HepG2 (cell line): ENCODE results near the gene ATG4B. TPM values are rescaled to one million over a fixed set of nuclear protein-coding genes. Genes with fewer than 3 reads are reported as not detected.

Experiments used
- FLYWCH1 ChIP-seq: sonication (generic); formaldehyde crosslinking; IDR thresholded peaks from 2 replicates; pipeline ENCODE4 v1.8.1; 2023; ENCODE audit warnings: mild to moderate bottlenecking, missing genetic modification reagents
- JUN ChIP-seq: sonication (generic); formaldehyde crosslinking; IDR thresholded peaks from 2 replicates; pipeline ENCODE4 v1.4.0; 2020; ENCODE audit warnings: mild to moderate bottlenecking, missing genetic modification reagents
- NCOA1 ChIP-seq: sonication (generic); formaldehyde crosslinking; IDR thresholded peaks from 2 replicates; pipeline ENCODE4 v1.9.0; 2021; ENCODE audit warnings: missing genetic modification reagents
- SP2 ChIP-seq: sonication (generic); formaldehyde crosslinking; IDR thresholded peaks from 2 replicates; pipeline ENCODE4 v1.5.1; 2020; ENCODE audit warnings: mild to moderate bottlenecking, missing genetic modification reagents
- SPEN ChIP-seq: sonication (generic); formaldehyde crosslinking; IDR thresholded peaks from 2 replicates; pipeline ENCODE4 v1.5.1; 2020; ENCODE audit warnings: low read depth, mild to moderate bottlenecking, missing genetic modification reagents
- SRSF9 ChIP-seq: fragments of 200-400 bp; formaldehyde crosslinking; IDR thresholded peaks from 2 replicates; pipeline ENCODE4 v1.6.1; 2018; ENCODE audit warnings: borderline replicate concordance, mild to moderate bottlenecking, low read depth, low read length; ENCODE audit not compliant: insufficient read depth, poor library complexity, severe bottlenecking
- ZNF121 ChIP-seq: sonication (generic); formaldehyde crosslinking; IDR thresholded peaks from 2 replicates; pipeline ENCODE4 v1.5.0; 2020; ENCODE audit warnings: mild to moderate bottlenecking, missing genetic modification reagents
- ZNF263 ChIP-seq: sonication (generic); formaldehyde crosslinking; IDR thresholded peaks from 2 replicates; pipeline ENCODE4 v1.4.0; 2020; ENCODE audit warnings: missing genetic modification reagents
- ZNF761 ChIP-seq: sonication (generic); formaldehyde crosslinking; conservative IDR thresholded peaks from 2 replicates; pipeline ENCODE4 v1.4.0; 2020; ENCODE audit warnings: mild to moderate bottlenecking, missing genetic modification reagents
- ZNF816 ChIP-seq: sonication (generic); formaldehyde crosslinking; IDR thresholded peaks from 2 replicates; pipeline ENCODE4 v1.8.0; 2022; ENCODE audit warnings: missing genetic modification reagents, mild to moderate bottlenecking, borderline replicate concordance
- ZZZ3 ChIP-seq: sonication (generic); formaldehyde crosslinking; IDR thresholded peaks from 2 replicates; pipeline ENCODE4 v1.4.0; 2020; ENCODE audit warnings: missing genetic modification reagents, mild to moderate bottlenecking, borderline replicate concordance
- polyA plus RNA-seq, 8 experiments: library from polyadenylated mRNA; depleted of rRNA in 3 of 8; stranded (reverse) in 7 of 8; unstranded in 1 of 8; fragments of >200 nt; fragmentation: Illumina TruSeq in 4 of 8; extraction: Trizol in 4 of 8; gene quantifications; 2 replicates each; pipeline versions ENCODE4 v1.2.1 to v1.2.3, GENCODE V29; 2011 to 2016; ENCODE audit warnings: low read depth in 4 of 8, missing spikeins in 1 of 8, mixed read lengths in 1 of 8; ENCODE audit not compliant: insufficient read depth in 1 of 8
- total RNA-seq, 5 experiments: library from RNA; depleted of rRNA; stranded (reverse); fragments of >200 nt; fragmentation: Illumina TruSeq; extraction: Trizol; gene quantifications; 2 replicates each; pipeline ENCODE4 v1.2.3, GENCODE V29; 2016; ENCODE audit warnings: low read depth in 1 of 5
- TF ChIP-seq, protein P1 (sequence below): IDR thresholded peaks from 2 replicates; pipeline ENCODE4 v1.6.1; 2016; ENCODE audit warnings: low read depth, missing genetic modification reagents, missing compliant biosample characterization
- TF ChIP-seq, protein P2 (sequence below): sonication (generic); formaldehyde crosslinking; IDR thresholded peaks from 2 replicates; pipeline ENCODE4 v1.4.0; 2020; ENCODE audit warnings: missing genetic modification reagents, borderline replicate concordance
- TF ChIP-seq, protein P3 (sequence below): sonication (generic); formaldehyde crosslinking; IDR thresholded peaks from 2 replicates; pipeline ENCODE4 v1.5.0; 2020; ENCODE audit warnings: mild to moderate bottlenecking, missing genetic modification reagents
- TF ChIP-seq, protein P4 (sequence below): sonication (generic); formaldehyde crosslinking; IDR thresholded peaks from 2 replicates; pipeline ENCODE4 v1.8.1; 2023; ENCODE audit warnings: mild to moderate bottlenecking, missing genetic modification reagents, borderline replicate concordance

Gene ATG4B
- total and polyA plus RNA-seq, 2 of the 13 experiments (the other 11 are each of a cell fraction or from before 2014, with no cell fraction given): 95.5 to 239 TPM

DNA sequence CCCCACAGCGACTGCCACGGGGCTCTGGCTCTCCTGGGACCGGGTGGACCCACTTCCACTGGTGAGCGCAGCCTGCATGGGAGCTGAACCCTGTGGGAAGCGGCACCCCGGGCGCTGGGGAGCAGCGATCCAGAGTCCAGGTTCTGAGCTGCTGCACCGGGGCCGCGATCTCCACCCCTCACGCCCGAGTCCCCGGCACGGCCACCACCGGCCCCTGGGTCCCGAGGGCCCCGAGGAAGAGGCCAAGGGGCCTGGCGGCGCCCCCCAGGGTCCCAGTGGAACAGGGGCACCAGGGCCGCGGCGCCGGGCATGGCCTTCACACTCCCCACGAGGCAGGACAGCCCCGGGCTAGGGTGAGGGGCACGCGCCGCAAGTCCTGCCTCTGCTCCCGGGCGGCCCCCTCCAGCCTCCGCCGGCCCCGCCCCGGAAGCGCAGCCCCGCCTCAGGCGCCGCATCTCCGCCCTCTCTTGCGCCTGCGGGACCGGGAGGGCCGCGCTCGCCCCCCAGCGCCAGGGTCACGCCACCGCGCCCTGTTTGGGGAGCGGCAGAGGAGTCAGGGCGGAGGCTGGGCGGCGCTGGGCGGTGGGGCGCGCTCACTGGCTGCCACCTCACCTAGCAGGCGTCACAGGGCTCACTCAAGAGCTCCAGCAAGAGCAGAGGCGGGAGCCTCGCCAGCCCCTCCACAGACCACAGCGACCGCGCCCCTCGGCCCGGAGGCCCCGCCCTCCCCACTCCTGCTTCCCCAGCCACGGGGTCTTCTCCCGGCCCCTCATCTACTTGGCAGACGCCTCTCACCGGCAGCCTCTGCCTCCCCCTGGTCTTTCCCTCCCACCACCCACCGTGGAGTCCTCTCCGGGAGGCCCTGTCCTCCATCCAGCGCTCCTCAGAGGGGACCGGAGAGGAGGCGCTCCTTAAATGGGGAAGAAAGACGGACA lies 27.4 kb upstream of the ATG4B start (continued):
- TF ChIP-seq, protein P1, sequence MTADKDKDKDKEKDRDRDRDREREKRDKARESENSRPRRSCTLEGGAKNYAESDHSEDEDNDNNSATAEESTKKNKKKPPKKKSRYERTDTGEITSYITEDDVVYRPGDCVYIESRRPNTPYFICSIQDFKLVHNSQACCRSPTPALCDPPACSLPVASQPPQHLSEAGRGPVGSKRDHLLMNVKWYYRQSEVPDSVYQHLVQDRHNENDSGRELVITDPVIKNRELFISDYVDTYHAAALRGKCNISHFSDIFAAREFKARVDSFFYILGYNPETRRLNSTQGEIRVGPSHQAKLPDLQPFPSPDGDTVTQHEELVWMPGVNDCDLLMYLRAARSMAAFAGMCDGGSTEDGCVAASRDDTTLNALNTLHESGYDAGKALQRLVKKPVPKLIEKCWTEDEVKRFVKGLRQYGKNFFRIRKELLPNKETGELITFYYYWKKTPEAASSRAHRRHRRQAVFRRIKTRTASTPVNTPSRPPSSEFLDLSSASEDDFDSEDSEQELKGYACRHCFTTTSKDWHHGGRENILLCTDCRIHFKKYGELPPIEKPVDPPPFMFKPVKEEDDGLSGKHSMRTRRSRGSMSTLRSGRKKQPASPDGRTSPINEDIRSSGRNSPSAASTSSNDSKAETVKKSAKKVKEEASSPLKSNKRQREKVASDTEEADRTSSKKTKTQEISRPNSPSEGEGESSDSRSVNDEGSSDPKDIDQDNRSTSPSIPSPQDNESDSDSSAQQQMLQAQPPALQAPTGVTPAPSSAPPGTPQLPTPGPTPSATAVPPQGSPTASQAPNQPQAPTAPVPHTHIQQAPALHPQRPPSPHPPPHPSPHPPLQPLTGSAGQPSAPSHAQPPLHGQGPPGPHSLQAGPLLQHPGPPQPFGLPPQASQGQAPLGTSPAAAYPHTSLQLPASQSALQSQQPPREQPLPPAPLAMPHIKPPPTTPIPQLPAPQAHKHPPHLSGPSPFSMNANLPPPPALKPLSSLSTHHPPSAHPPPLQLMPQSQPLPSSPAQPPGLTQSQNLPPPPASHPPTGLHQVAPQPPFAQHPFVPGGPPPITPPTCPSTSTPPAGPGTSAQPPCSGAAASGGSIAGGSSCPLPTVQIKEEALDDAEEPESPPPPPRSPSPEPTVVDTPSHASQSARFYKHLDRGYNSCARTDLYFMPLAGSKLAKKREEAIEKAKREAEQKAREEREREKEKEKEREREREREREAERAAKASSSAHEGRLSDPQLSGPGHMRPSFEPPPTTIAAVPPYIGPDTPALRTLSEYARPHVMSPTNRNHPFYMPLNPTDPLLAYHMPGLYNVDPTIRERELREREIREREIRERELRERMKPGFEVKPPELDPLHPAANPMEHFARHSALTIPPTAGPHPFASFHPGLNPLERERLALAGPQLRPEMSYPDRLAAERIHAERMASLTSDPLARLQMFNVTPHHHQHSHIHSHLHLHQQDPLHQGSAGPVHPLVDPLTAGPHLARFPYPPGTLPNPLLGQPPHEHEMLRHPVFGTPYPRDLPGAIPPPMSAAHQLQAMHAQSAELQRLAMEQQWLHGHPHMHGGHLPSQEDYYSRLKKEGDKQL: peak; percentile 53
- TF ChIP-seq, protein P2, sequence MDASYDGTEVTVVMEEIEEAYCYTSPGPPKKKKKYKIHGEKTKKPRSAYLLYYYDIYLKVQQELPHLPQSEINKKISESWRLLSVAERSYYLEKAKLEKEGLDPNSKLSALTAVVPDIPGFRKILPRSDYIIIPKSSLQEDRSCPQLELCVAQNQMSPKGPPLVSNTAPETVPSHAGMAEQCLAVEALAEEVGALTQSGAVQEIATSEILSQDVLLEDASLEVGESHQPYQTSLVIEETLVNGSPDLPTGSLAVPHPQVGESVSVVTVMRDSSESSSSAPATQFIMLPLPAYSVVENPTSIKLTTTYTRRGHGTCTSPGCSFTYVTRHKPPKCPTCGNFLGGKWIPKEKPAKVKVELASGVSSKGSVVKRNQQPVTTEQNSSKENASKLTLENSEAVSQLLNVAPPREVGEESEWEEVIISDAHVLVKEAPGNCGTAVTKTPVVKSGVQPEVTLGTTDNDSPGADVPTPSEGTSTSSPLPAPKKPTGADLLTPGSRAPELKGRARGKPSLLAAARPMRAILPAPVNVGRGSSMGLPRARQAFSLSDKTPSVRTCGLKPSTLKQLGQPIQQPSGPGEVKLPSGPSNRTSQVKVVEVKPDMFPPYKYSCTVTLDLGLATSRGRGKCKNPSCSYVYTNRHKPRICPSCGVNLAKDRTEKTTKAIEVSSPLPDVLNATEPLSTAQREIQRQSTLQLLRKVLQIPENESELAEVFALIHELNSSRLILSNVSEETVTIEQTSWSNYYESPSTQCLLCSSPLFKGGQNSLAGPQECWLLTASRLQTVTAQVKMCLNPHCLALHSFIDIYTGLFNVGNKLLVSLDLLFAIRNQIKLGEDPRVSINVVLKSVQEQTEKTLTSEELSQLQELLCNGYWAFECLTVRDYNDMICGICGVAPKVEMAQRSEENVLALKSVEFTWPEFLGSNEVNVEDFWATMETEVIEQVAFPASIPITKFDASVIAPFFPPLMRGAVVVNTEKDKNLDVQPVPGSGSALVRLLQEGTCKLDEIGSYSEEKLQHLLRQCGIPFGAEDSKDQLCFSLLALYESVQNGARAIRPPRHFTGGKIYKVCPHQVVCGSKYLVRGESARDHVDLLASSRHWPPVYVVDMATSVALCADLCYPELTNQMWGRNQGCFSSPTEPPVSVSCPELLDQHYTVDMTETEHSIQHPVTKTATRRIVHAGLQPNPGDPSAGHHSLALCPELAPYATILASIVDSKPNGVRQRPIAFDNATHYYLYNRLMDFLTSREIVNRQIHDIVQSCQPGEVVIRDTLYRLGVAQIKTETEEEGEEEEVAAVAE (CRISPR knock-in tag): 0 out of 2 replicates have a peak, but pooled peaks have one; percentile 20
- TF ChIP-seq, protein P3, sequence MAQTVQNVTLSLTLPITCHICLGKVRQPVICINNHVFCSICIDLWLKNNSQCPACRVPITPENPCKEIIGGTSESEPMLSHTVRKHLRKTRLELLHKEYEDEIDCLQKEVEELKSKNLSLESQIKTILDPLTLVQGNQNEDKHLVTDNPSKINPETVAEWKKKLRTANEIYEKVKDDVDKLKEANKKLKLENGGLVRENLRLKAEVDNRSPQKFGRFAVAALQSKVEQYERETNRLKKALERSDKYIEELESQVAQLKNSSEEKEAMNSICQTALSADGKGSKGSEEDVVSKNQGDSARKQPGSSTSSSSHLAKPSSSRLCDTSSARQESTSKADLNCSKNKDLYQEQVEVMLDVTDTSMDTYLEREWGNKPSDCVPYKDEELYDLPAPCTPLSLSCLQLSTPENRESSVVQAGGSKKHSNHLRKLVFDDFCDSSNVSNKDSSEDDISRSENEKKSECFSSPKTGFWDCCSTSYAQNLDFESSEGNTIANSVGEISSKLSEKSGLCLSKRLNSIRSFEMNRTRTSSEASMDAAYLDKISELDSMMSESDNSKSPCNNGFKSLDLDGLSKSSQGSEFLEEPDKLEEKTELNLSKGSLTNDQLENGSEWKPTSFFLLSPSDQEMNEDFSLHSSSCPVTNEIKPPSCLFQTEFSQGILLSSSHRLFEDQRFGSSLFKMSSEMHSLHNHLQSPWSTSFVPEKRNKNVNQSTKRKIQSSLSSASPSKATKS (CRISPR knock-in tag): no peak
- TF ChIP-seq ZNF816 (CRISPR knock-in tag) (peak; percentile 87; the same call in 1 of the 2 replicates), SP2 (CRISPR knock-in tag) (peak; percentile 65), ZNF761 (CRISPR knock-in tag) (0 out of 2 replicates have a peak, but pooled peaks have one; percentile 46), NCOA1 (CRISPR knock-in tag) (no peak), ZZZ3 (CRISPR knock-in tag) (0 out of 2 replicates have a peak, but pooled peaks have one; percentile 32), JUN (CRISPR knock-in tag) (0 out of 2 replicates have a peak, but pooled peaks have one; percentile 8), FLYWCH1 (CRISPR knock-in tag) (no peak), ZNF263 (CRISPR knock-in tag) (peak; percentile 29; the same call in 1 of the 2 replicates), SPEN (peak; percentile 94), ZNF121 (peak; percentile 58; the same call in 1 of the 2 replicates), SRSF9 (no peak)
- TF ChIP-seq, protein P4, sequence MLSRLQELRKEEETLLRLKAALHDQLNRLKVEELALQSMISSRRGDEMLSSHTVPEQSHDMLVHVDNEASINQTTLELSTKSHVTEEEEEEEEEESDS (CRISPR knock-in tag): 0 out of 2 replicates have a peak, but pooled peaks have one; percentile 48
